Measurements from ENCODE around the gene ARSG.

DNA sequence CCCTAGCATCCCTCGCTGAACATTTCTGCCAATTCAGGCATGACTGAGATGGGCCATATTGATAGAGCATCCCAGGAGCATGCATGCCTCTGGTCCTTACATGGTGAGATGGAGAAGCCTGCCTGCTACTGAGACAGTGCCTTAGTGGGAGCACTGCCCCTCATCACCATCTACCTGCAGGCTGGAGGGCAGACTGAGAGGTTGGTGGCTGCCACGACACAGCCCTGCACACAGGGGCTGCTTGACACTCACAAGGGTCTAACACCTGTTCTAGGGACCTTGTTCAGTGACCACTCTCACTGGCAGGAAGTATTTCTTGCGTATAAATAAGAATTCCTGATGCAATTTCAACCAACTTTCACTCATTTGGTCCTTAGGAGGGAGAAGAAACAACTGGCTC is 132.0 kb downstream of the ARSG start:
- TF ChIP-seq TARDBP (IDR thresholded peaks at IDR 0.05) (no peak), FOXA1 (IDR thresholded peaks at IDR 0.05) (no peak)
